NOMO-1 treated with dmso at 0.1 percent for 144 hours (cell line): Measurements from ENCODE around the gene MYH14.

Source experiments
- DNase-seq: peaks from one replicate; lab custom pipeline; 2025; ENCODE audit not compliant: unreplicated experiment; lab: John Stamatoyannopoulos, UW

MYH14 gene

GRCh38 chr19:50255115-50255514, 51.7 kb downstream of the MYH14 start:
- DNase-seq = no peak

- no peak for DNase-seq
Observed at GRCh38 chr19:50257141-50257540, 53.7 kb downstream of the MYH14 start.

- DNase-seq = no peak
Observed at GRCh38 chr19:50258918-50259372, 55.5 kb downstream of the MYH14 start.

- DNase-seq = no peak
Observed at GRCh38 chr19:50261446-50261970, 58.1 kb downstream of the MYH14 start.

- DNase-seq = no peak
Observed at GRCh38 chr19:50263176-50263575, 59.8 kb downstream of the MYH14 start.

GRCh38 chr19:50264483-50265186, 61.2 kb downstream of the MYH14 start:
- no peak for DNase-seq

GRCh38 chr19:50266041-50266440, 62.6 kb downstream of the MYH14 start:
- no peak for DNase-seq

- DNase-seq = no peak
Observed at GRCh38 chr19:50266896-50267295, 63.5 kb downstream of the MYH14 start.

- no peak for DNase-seq
Observed at GRCh38 chr19:50268041-50268440, 64.6 kb downstream of the MYH14 start.

- DNase-seq = no peak
Observed at GRCh38 chr19:50268501-50268900, 65.1 kb downstream of the MYH14 start.

GRCh38 chr19:50269653-50270052, 66.2 kb downstream of the MYH14 start:
- DNase-seq = no peak

GRCh38 chr19:50272263-50272897, 69.0 kb downstream of the MYH14 start:
- no peak for DNase-seq

GRCh38 chr19:50273821-50274220, 70.4 kb downstream of the MYH14 start:
- no peak for DNase-seq

GRCh38 chr19:50275577-50276368, 72.4 kb downstream of the MYH14 start:
- no peak for DNase-seq

- no peak for DNase-seq
Observed at GRCh38 chr19:50276370-50277063, 73.1 kb downstream of the MYH14 start.

- no peak for DNase-seq
Observed at GRCh38 chr19:50277966-50278580, 74.7 kb downstream of the MYH14 start.

- no peak for DNase-seq
Observed at GRCh38 chr19:50280074-50280473, 76.7 kb downstream of the MYH14 start.

GRCh38 chr19:50280983-50281382, 77.6 kb downstream of the MYH14 start:
- no peak for DNase-seq

- no peak for DNase-seq
Observed at GRCh38 chr19:50281491-50281890, 78.1 kb downstream of the MYH14 start.

- no peak for DNase-seq
Observed at GRCh38 chr19:50285833-50286232, 82.4 kb downstream of the MYH14 start.

- no peak for DNase-seq
Observed at GRCh38 chr19:50286443-50286842, 83.0 kb downstream of the MYH14 start.
